NCI-H446 (cell line): ENCODE data around the gene DMD.

Experiments
- DNase-seq, 2 experiments: peaks; one replicate each; lab custom pipeline; 2025; lab: John Stamatoyannopoulos, UW

Gene DMD

GRCh38 chrX:31279359-31279758 is 1932.0 kb downstream of the DMD start:
- no peak for DNase-seq

- no peak for DNase-seq
Observed at GRCh38 chrX:31272472-31272775, 1938.9 kb downstream of the DMD start.

- DNase-seq: no peak
Observed at GRCh38 chrX:31271615-31272471, 1939.5 kb downstream of the DMD start.

- DNase-seq: no peak
Observed at GRCh38 chrX:31269914-31270313, 1941.4 kb downstream of the DMD start.

- no peak for DNase-seq
Observed at GRCh38 chrX:31268359-31268758, 1943.0 kb downstream of the DMD start.

- no peak for DNase-seq
Observed at GRCh38 chrX:31266203-31267076, 1944.9 kb downstream of the DMD start.

- DNase-seq: no peak
Observed at GRCh38 chrX:31265383-31265782, 1946.0 kb downstream of the DMD start.

- no peak for DNase-seq
Observed at GRCh38 chrX:31260351-31260750, 1951.0 kb downstream of the DMD start.

GRCh38 chrX:31258166-31258565 is 1953.2 kb downstream of the DMD start:
- no peak for DNase-seq

- no peak for DNase-seq
Observed at GRCh38 chrX:31255310-31256033, 1955.9 kb downstream of the DMD start.

- DNase-seq: no peak
Observed at GRCh38 chrX:31252133-31252532, 1959.2 kb downstream of the DMD start.

- no peak for DNase-seq
Observed at GRCh38 chrX:31251336-31251735, 1960.0 kb downstream of the DMD start.

GRCh38 chrX:31245714-31246113 is 1965.6 kb downstream of the DMD start:
- no peak for DNase-seq

GRCh38 chrX:31243804-31244203 is 1967.5 kb downstream of the DMD start:
- no peak for DNase-seq

- DNase-seq: no peak
Observed at GRCh38 chrX:31240982-31241381, 1970.4 kb downstream of the DMD start.

GRCh38 chrX:31237189-31237588 is 1974.2 kb downstream of the DMD start:
- no peak for DNase-seq

GRCh38 chrX:31236231-31236630 is 1975.1 kb downstream of the DMD start:
- no peak for DNase-seq

- DNase-seq: no peak
Observed at GRCh38 chrX:31233941-31234496, 1977.3 kb downstream of the DMD start.

GRCh38 chrX:31232506-31232905 is 1978.8 kb downstream of the DMD start:
- no peak for DNase-seq

GRCh38 chrX:31228909-31229308 is 1982.4 kb downstream of the DMD start:
- no peak for DNase-seq

- no peak for DNase-seq
Observed at GRCh38 chrX:31228415-31228832, 1982.9 kb downstream of the DMD start.

GRCh38 chrX:31227250-31227649 is 1984.1 kb downstream of the DMD start:
- no peak for DNase-seq
